H9 (cell line): Measurements from ENCODE around the gene ABHD14A. TPM values are rescaled to one million over a fixed set of nuclear protein-coding genes. Genes with fewer than 3 reads are reported as not detected.
A peak's percentile ranks its signal among the peaks of the same experiment; 100 is the strongest.

Experiments used
- DNase-seq: peaks from one replicate; pipeline ENCODE4 v3.0.0-alpha.2; 2017
- H2AFZ ChIP-seq: one replicate; pipeline ENCODE4 v1.6.1; 2013; ENCODE audit warnings: mild to moderate bottlenecking, low read length, control low read depth, moderate library complexity
- H2AK5ac ChIP-seq: 2 replicates; pipeline ENCODE4 v1.6.1; 2013; ENCODE audit warnings: low read length, control low read depth, mixed read lengths; ENCODE audit not compliant: insufficient read length
- H2BK120ac ChIP-seq: one replicate; pipeline ENCODE4 v1.6.1; 2013; ENCODE audit warnings: low read depth, mild to moderate bottlenecking, low read length, control low read depth, inconsistent platforms; ENCODE audit not compliant: poor library complexity, severe bottlenecking
- H2BK12ac ChIP-seq: 2 replicates; pipeline ENCODE4 v1.6.1; 2013; ENCODE audit warnings: low read length, control low read depth, mixed read lengths, low read depth; ENCODE audit not compliant: insufficient read length
- H2BK15ac ChIP-seq: 2 replicates; pipeline ENCODE4 v1.6.1; 2013; ENCODE audit warnings: low read depth, low read length, control low read depth
- H2BK20ac ChIP-seq: one replicate; pipeline ENCODE4 v1.6.1; 2013; ENCODE audit warnings: low read depth, mild to moderate bottlenecking, low read length, control low read depth, inconsistent platforms; ENCODE audit not compliant: poor library complexity, severe bottlenecking
- H2BK5ac ChIP-seq: 2 replicates; pipeline ENCODE4 v1.6.1; 2013; ENCODE audit warnings: low read length, control low read depth, mixed read lengths; ENCODE audit not compliant: insufficient read length
- H3K14ac ChIP-seq: 2 replicates; pipeline ENCODE4 v1.6.1; 2013; ENCODE audit warnings: low read length, control low read depth; ENCODE audit not compliant: insufficient read depth
- H3K18ac ChIP-seq: 2 replicates; pipeline ENCODE4 v1.6.1; 2013; ENCODE audit warnings: low read depth, mild to moderate bottlenecking, mixed read lengths, low read length, control low read depth; ENCODE audit not compliant: insufficient read length
- H3K23ac ChIP-seq: 2 replicates; pipeline ENCODE4 v1.6.1; 2013; ENCODE audit warnings: low read length, control low read depth, mixed read lengths, low read depth; ENCODE audit not compliant: insufficient read length
- H3K23me2 ChIP-seq: 2 replicates; pipeline ENCODE4 v1.6.1; 2013; ENCODE audit warnings: low read depth, mild to moderate bottlenecking, mixed read lengths, low read length, control low read depth; ENCODE audit not compliant: insufficient read length, poor library complexity, severe bottlenecking
- H3K27ac ChIP-seq: 2 replicates; pipeline ENCODE4 v1.5.1; 2013; ENCODE audit warnings: low read length, control low read depth, mixed read lengths, low read depth; ENCODE audit not compliant: insufficient read length
- H3K27me3 ChIP-seq: 2 replicates; pipeline ENCODE4 v1.6.1; 2013; ENCODE audit warnings: low read length, control low read depth, inconsistent platforms; ENCODE audit not compliant: insufficient read depth
- H3K4ac ChIP-seq: 2 replicates; pipeline ENCODE4 v1.6.1; 2013; ENCODE audit warnings: low read depth, mild to moderate bottlenecking, control low read depth, inconsistent platforms, low read length, moderate library complexity
- H3K4me1 ChIP-seq: 2 replicates; pipeline ENCODE4 v1.6.1; 2013; ENCODE audit warnings: low read length, control low read depth, inconsistent platforms; ENCODE audit not compliant: insufficient read depth
- H3K4me2 ChIP-seq: 2 replicates; pipeline ENCODE4 v1.6.1; 2013; ENCODE audit warnings: low read length, control low read depth, mixed read lengths; ENCODE audit not compliant: insufficient read length, insufficient read depth
- H3K56ac ChIP-seq: 2 replicates; pipeline ENCODE4 v1.6.1; 2013; ENCODE audit warnings: low read depth, mild to moderate bottlenecking, mixed read lengths, low read length, control low read depth; ENCODE audit not compliant: insufficient read length
- H3K79me1 ChIP-seq: 2 replicates; pipeline ENCODE4 v1.6.1; 2013; ENCODE audit warnings: low read depth, mild to moderate bottlenecking, moderate library complexity, low read length, control low read depth, inconsistent platforms; ENCODE audit not compliant: insufficient read depth, poor library complexity, severe bottlenecking
- H3K79me2 ChIP-seq: 2 replicates; pipeline ENCODE4 v1.6.1; 2013; ENCODE audit warnings: low read length, control low read depth, inconsistent platforms; ENCODE audit not compliant: insufficient read depth
- H3K9ac ChIP-seq: 2 replicates; pipeline ENCODE4 v1.6.1; 2013; ENCODE audit warnings: low read length, control low read depth, mixed read lengths; ENCODE audit not compliant: insufficient read length; ENCODE audit errors: extremely low read depth
- H3K9me3 ChIP-seq: one replicate; pipeline ENCODE4 v1.6.1; 2013; ENCODE audit warnings: low read depth, low read length, inconsistent platforms; ENCODE audit not compliant: control insufficient read depth
- H3T11ph ChIP-seq: one replicate; pipeline ENCODE4 v1.6.1; 2013; ENCODE audit warnings: mild to moderate bottlenecking, low read length, control low read depth, inconsistent platforms
- H4K20me1 ChIP-seq: one replicate; pipeline ENCODE4 v1.6.1; 2013; ENCODE audit not compliant: control insufficient read depth, insufficient read length, insufficient read depth
- H4K5ac ChIP-seq: 2 replicates; pipeline ENCODE4 v1.6.1; 2013; ENCODE audit warnings: low read depth, mild to moderate bottlenecking, mixed read lengths, low read length, control low read depth; ENCODE audit not compliant: insufficient read length
- H4K8ac ChIP-seq: replicated peaks from 2 replicates; pipeline ENCODE4 v1.6.1; 2013; ENCODE audit warnings: low read length, control low read depth, mixed read lengths, low read depth; ENCODE audit not compliant: insufficient read length
- H4K91ac ChIP-seq: 2 replicates; pipeline ENCODE4 v1.6.1; 2013; ENCODE audit warnings: low read depth, mild to moderate bottlenecking, moderate library complexity, mixed read lengths, low read length, control low read depth; ENCODE audit not compliant: insufficient read length
- H3K27ac Mint-ChIP-seq, 3 experiments: 2 replicates in 2 of 3; 3 replicates in 1 of 3; pipeline ENCODE4 v1.8.0; 2020 to 2021; ENCODE audit warnings: mixed read lengths in 3 of 3, mild to moderate bottlenecking in 1 of 3, moderate library complexity in 1 of 3
- H3K27me3 Mint-ChIP-seq: 2 replicates; pipeline ENCODE4 v1.8.0; 2021; ENCODE audit warnings: low read depth, mild to moderate bottlenecking, moderate library complexity, mixed read lengths
- H3K36me3 Mint-ChIP-seq, 3 experiments: 2 replicates in 2 of 3; 3 replicates in 1 of 3; pipeline ENCODE4 v1.8.0; 2020 to 2021; ENCODE audit warnings: low read depth in 3 of 3, mixed read lengths in 3 of 3; ENCODE audit not compliant: insufficient read depth in 1 of 3
- H3K4me1 Mint-ChIP-seq, 2 experiments: 2 replicates each; pipeline ENCODE4 v1.8.0; 2020; ENCODE audit warnings: mixed read lengths in 2 of 2
- H3K4me3 Mint-ChIP-seq, 2 experiments: 2 replicates in 1 of 2; 3 replicates in 1 of 2; pipeline ENCODE4 v1.8.0; 2020 to 2021; ENCODE audit warnings: mild to moderate bottlenecking in 2 of 2, mixed read lengths in 2 of 2, moderate library complexity in 1 of 2
- H3K9me3 Mint-ChIP-seq, 2 experiments: 2 replicates in 1 of 2; 3 replicates in 1 of 2; pipeline ENCODE4 v1.8.0; 2020; ENCODE audit warnings: mild to moderate bottlenecking in 2 of 2, mixed read lengths in 2 of 2, moderate library complexity in 1 of 2
- CTCF ChIP-seq: fragments of 200-600 bp; sonication (generic); conservative IDR thresholded peaks from 3 replicates; pipeline ENCODE4 v1.8.0; 2021; ENCODE audit warnings: antibody characterized with exemption, mild to moderate bottlenecking
- WGBS: extraction: QIAGEN DNeasy Blood & Tissue Kit; methylation state at CpG from one replicate; pipeline ENCODE4 v1.1.7; 2013; ENCODE audit warnings: missing lambda C conversion rate, low lambda C conversion rate, mixed read lengths; ENCODE audit not compliant: insufficient read length; ENCODE audit errors: extremely low coverage; 5-methylcytosine and 5-hydroxymethylcytosine counted together
- long read RNA-seq: library from polyadenylated mRNA; unstranded; transcript quantifications from one replicate; pipeline ENCODE4 v2.0.0, GENCODE V29; 2020
- total RNA-seq: library from RNA; stranded (reverse); gene quantifications from 2 replicates; pipeline ENCODE4 v1.2.1, GENCODE V29; 2021

Gene ABHD14A
- 3.0 and 3.1 TPM in 2 replicates for total RNA-seq
- long read RNA-seq, transcript ABHD14A-201 (5 exons, 1,062 nt) = major isoform, 12 of 15 reads
- long read RNA-seq, partial matches to known transcripts = 0 of 15 reads
- long read RNA-seq, other reads (novel, unspliced or antisense) = 3 of 15 reads

DNA sequence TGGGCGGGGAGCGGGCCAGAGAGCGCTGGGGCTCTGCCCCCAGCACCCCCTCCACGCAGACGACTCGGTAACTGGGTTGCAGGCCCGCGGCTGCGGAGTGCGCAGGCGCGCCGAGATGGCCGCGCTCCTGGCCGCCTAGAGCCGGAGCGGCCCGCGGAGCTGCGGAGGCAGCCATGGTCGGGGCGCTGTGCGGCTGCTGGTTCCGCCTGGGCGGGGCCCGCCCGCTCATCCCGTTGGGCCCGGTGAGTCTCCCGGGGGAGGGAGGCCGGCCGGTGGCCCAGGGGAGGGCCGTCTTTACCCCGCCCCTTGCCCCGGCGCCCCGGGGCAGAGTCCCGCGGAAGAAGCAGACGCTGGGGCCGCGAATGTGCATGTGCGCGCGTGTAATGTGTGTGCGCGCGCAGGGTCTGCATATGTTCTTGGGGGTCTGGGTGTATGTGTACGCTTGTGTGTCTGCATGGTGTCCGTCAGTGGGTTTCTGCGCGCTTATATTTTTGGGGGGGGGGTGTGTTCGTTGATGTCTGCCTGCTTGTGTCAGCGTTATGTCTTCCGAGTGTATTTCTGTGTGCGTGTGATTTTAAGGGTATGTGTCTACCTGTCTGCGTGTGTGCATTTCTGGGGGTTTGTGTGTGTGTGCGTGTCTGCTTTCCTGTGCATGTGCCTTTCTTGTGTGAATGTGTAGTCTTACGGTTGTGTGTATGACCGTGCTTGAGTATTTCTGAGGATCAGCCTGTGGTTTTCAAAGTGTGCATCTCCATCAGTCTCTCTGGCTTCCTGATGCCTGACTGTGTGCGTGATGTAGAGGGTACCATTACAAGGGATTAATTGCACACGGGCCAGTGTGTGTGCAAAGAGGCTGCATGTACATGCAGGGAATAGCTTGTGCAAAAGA, at the start of gene ABHD14A:
ABHD14A (plus strand) TSS at position 102 of the 889 bp plus-strand sequence; CDS start at position 174, 72 bp downstream.
- Histone ChIP-seq H4K8ac (no peak within 1 kb of the TSS), H3K79me2 (no peaks in the 10 kb centered on the region), H3K18ac (peak within 1 kb of the TSS; percentile 30), H2BK20ac (no peak within 1 kb of the TSS), H3K9me3 (no peaks in the 10 kb centered on the region), H3K14ac (no peak within 1 kb of the TSS), H3K27me3 (peaks cover 7% of the 10 kb centered on the region; the same call in 1 of the 2 replicates), H2BK12ac (no peak within 1 kb of the TSS), H2BK15ac (no peak within 1 kb of the TSS), H4K5ac (no peak within 1 kb of the TSS), H2AFZ (no peak within 1 kb of the TSS), H3K23me2 (peaks cover 10% of the 10 kb centered on the region), H3K4ac (no peak within 1 kb of the TSS), H4K91ac (no peak within 1 kb of the TSS), H3K27ac (no peak within 1 kb of the TSS), H2BK5ac (no peak within 1 kb of the TSS), H3K4me1 (peaks cover 9% of the 10 kb centered on the region; the same call in 1 of the 2 replicates), H3K23ac (no peak within 1 kb of the TSS), H3K56ac (no peak within 1 kb of the TSS), H2BK120ac (no peak within 1 kb of the TSS), H2AK5ac (no peak within 1 kb of the TSS), H4K20me1 (peaks cover 3% of the 10 kb centered on the region), H3K4me2 (peak within 1 kb of the TSS; percentile 64), H3K79me1 (no peaks in the 10 kb centered on the region), H3T11ph (no peak within 1 kb of the TSS), H3K9ac (no peak within 1 kb of the TSS)
- Mint-ChIP-seq H3K27ac (peak within 1 kb of the TSS in 1 of 3 experiments; percentile 90; a peak in 2 of 7 replicates), H3K9me3 (no peaks in the 10 kb centered on the region), H3K36me3 (no peaks in the 10 kb centered on the region; a peak in 3 of 7 replicates), H3K27me3 (peaks cover 34% of the 10 kb centered on the region), H3K4me3 (peak within 1 kb of the TSS; percentile 87), H3K4me1 (peaks cover 15 to 27% of the 10 kb centered on the region in 2 experiments)
- no CpG with 5 or more reads among the region's 63 CpGs for WGBS
- DNase-seq = peak; percentile 68
- TF ChIP-seq CTCF = no peak
